ENCODE measurements around the gene RAB34.

DNA sequence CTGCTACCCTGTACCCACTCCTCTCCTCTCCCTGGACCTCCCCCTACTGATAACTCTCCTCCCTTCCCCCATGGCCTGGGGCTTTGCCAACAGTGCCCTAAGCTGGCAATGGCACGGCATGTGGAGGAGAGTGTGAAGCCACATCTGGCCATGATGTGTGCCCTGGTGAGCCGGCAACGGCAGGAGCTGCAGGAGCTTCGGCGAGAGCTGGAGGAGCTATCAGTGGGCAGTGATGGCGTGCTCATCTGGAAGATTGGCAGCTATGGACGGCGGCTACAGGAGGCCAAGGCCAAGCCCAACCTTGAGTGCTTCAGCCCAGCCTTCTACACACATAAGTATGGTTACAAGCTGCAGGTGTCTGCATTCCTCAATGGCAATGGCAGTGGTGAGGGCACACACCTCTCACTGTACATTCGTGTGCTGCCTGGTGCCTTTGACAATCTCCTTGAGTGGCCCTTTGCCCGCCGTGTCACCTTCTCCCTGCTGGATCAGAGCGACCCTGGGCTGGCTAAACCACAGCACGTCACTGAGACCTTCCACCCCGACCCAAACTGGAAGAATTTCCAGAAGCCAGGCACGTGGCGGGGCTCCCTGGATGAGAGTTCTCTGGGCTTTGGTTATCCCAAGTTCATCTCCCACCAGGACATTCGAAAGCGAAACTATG lies 31.3 kb upstream of the RAB34 start:
- TF ChIP-seq POLR2A (IDR thresholded peaks at IDR 0.05; ENCODE audit: low read depth, low read length): no peak
- TF ChIP-seq, protein P1, sequence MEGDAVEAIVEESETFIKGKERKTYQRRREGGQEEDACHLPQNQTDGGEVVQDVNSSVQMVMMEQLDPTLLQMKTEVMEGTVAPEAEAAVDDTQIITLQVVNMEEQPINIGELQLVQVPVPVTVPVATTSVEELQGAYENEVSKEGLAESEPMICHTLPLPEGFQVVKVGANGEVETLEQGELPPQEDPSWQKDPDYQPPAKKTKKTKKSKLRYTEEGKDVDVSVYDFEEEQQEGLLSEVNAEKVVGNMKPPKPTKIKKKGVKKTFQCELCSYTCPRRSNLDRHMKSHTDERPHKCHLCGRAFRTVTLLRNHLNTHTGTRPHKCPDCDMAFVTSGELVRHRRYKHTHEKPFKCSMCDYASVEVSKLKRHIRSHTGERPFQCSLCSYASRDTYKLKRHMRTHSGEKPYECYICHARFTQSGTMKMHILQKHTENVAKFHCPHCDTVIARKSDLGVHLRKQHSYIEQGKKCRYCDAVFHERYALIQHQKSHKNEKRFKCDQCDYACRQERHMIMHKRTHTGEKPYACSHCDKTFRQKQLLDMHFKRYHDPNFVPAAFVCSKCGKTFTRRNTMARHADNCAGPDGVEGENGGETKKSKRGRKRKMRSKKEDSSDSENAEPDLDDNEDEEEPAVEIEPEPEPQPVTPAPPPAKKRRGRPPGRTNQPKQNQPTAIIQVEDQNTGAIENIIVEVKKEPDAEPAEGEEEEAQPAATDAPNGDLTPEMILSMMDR (IDR thresholded peaks at IDR 0.05; ENCODE audit: extremely low read depth in 1 of 2, insufficient read depth in 1 of 2, low read depth in 1 of 2, low read length in 2 of 2): no peak
- TF ChIP-seq POLR2AphosphoS5 (IDR thresholded peaks at IDR 0.05; ENCODE audit: insufficient read depth, low read depth, low read length): no peak
- no peak for TF ChIP-seq GATA2 (IDR thresholded peaks at IDR 0.05; ENCODE audit: insufficient read depth, insufficient read length, low read depth, low read length)
- no peak for TF ChIP-seq MYC (IDR thresholded peaks at IDR 0.05; ENCODE audit: low read depth, low read length)
- TF ChIP-seq, protein P2, sequence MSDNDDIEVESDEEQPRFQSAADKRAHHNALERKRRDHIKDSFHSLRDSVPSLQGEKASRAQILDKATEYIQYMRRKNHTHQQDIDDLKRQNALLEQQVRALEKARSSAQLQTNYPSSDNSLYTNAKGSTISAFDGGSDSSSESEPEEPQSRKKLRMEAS (IDR thresholded peaks at IDR 0.05; ENCODE audit: insufficient read depth, insufficient read length): no peak

Measured in endothelial cell of umbilical vein (primary cell).